Measurements from ENCODE around the gene RHBDF2. TPM values are rescaled to one million over a fixed set of nuclear protein-coding genes. Genes with fewer than 3 reads are reported as not detected.
"Not testable (repeated sequence)": the region's sequence is repeated elsewhere in the genome, so short reads cannot be mapped to it uniquely, and the experiment has no call there.

Gene RHBDF2
- total RNA-seq, 1 donor from 2014 or later: 21.4 TPM

DNA sequence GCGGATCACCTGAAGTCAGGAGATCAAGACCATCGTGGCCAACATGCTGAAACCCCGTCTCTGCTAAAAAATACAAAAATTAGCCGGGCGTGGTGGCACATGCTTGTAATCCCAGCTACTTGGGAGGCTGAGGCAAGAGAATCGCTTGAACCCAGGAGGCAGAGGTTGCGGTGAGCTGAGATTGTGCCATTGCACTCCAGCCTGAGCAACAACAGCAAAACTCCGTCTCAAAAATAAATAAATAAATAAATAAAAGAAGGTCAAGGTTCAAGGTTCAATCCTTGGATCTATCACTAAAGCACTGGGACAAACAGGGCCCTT, 24.2 kb upstream of the RHBDF2 start:
- DNase-seq (ENCODE audit: low spot score): not testable (repeated sequence)

DNA sequence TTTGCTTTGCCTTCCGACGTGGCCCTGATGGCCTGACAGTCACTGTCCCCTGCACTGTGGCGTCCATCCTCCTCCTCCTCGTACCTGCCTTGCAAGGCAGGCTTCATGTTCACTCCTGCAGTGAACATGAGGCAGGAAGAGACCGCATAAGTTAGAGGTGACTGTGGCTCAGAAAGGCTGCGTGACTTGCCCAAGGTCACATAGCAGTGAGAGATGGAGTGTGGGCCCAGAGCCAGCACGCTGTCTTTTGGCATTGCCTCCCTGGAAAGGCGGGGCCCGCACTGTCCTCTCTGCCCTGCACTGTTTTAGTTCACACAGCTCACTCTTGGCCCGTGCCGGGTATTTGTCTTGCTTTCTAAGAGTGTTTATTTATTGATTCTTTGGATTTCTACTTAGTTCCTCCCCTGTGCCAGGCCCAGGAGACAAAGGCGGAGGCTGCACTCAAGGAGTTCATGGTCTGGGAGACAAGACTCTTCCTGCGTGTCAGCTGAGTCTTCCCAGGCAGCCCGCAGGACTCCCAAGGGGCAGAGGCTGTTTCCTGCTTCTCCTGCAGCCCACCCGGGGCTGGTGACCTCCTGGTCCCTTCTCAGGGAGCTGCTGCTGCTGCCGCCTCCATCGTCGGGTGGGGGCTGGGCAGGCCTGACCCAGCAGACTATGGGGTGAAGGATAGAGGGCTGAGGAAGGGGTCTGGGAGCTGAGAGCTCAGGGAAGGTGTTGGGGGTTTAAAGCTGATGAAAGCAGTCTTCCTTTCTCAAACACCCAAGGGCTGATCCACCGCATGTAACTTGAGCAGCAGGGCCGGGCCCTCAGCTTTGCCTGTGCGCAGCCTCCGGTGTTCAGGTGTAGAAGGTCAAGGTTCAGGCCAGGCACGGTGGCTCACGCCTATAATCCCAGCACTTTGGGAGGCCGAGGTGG, 23.6 kb upstream of the RHBDF2 start:
- no peak for DNase-seq (ENCODE audit: low spot score)

DNA sequence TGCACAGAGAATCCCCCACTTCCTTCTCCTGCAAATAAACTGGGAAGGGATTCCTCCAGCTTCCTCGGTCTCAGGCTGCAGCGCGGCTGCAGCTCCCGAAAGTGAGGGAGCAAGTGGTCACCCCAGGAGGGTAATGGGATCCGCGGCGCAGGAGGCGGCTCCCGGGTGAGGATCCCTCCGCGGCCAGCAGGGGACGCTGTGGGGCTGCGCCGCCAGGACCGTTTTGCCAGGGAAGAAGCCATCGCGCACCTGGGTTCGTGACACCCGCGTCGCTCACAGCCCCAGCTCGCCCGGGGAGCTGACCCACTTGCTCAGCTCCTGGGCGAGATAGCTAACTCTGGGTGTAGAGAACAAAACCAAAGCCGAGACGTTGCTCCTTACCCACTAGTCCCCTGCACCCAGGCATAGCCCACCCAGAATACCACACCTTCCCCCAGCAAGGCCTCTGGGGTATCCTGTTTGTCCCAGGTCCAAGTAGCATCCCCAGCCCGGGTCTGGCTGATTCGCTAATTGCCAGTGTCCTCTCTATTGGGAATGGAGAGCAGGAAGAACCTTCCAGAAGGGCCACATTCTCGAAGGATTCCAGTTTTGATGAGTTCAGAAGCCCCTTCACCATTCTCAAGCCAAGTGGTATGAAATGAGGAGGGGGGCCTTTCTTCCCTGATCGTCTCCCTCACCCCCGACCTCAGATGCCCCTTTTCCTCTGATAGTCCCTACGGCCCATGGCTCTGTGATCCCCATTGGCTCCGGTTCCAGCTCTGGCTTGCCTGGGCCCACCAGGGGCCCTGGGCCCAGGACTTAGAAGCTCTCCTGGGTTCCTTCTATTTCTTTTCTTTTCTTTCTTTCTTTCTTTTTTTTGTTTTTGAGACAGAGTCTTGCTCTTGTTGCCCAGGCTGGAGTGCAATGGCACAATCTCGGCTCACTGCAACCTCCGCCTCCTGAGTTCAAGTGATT, 22.1 kb upstream of the RHBDF2 start:
- DNase-seq (ENCODE audit: low spot score): no peak

DNA sequence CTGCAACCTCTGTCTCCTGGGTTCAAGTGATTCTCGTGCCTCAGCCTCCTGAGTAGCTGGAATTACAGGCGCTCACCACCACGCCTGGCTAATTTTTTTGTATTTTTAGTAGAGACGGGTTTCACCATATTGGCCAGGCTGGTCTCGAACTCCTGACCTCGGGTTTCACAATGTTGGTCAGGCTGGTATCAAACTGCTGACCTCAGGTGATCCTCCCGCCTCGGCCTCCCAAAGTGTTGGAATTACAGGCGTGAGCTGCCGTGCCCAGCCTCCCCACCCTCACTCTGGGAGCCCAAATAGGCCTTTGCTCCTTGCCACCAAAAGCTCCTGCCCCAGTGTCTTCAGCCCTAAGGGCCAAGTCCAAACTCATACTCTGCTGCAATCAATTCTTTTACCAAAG, 20.5 kb upstream of the RHBDF2 start:
- not testable (repeated sequence) for DNase-seq (ENCODE audit: low spot score)

DNA sequence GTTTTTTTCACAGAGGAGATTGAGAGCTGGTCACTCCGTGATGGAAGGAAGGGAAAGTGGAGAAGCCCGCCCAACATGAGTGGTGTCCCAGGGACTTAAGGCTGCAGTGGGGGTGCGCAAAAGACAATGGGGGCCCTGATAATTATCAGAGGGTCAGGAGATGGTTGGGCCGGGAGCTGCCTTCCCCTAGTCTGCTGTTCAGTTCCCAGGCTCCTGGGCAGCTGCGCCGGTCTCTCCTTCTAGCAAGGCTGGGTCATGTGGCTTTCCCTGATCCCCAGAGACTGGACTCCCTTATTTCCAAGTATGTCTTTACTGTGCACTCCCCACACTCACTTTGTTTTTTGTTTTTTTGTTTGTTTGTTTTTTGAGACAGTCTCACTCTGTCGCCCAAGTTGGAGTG, 20.0 kb upstream of the RHBDF2 start:
- DNase-seq (ENCODE audit: low spot score): no peak

DNA sequence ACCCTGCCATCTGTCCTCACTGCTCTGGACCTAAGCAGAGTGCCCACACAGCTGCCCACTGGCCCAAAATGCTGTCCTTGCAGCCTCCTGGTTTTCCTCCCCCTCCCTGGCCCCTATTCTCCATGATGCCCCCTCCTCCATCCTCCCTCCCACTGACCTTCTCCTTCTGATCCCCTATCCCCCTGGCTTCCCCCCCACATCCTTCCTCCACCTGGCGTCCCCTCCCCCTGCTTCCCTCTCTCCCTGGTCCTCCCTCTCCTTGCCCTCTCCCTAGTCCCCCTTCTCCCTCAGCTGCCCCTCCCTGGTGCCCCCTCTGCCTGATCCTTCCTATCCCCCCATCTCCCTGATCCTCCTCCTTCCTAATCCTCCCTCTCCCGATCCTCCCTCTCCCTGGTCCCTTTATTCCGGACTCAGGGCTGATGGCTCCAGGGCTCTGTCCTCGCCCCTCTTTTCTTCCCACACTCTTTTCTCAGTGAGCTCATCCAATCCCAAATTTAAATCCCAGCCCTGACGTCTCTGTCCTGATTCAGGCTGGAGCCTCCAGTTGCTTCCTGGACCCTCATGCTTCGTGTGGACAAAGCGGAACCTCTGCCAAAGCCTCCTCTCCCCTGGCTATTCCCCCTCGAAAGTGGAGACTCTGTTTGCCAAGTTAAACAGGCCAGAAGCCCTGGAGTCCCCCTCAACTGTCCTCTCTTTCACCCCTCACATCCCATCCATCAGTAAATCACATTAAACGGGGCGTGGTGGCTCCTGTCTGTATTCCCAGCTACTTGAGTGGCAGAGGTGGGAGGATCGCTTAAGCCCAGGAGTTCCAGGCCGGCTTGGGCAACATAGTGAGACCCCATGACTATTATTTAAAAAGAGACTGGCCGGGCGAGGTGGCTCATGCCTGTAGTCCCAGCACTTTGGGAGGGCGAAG, 18.1 kb upstream of the RHBDF2 start:
- no peak for DNase-seq (ENCODE audit: low spot score)

DNA sequence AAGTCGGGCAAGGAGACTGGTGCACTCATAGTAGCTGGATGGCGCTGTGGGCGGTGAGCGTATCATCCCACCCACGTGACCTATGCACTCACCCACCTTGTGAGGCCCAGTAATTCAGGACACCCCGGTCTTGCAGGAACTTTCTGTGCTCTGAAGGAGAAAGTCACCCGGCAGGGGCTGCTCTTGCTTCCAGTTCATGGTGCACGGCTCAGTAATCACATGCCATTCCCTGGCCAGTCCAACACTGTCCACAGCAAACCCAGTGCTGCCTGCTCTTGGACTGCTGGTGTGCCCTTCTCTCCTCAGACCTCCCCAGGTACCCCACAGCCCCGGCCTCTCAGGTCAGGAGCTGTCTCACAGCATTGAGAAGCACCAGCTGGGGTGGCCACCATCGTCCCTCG, 16.4 kb upstream of the RHBDF2 start:
- DNase-seq (ENCODE audit: low spot score): no peak

DNA sequence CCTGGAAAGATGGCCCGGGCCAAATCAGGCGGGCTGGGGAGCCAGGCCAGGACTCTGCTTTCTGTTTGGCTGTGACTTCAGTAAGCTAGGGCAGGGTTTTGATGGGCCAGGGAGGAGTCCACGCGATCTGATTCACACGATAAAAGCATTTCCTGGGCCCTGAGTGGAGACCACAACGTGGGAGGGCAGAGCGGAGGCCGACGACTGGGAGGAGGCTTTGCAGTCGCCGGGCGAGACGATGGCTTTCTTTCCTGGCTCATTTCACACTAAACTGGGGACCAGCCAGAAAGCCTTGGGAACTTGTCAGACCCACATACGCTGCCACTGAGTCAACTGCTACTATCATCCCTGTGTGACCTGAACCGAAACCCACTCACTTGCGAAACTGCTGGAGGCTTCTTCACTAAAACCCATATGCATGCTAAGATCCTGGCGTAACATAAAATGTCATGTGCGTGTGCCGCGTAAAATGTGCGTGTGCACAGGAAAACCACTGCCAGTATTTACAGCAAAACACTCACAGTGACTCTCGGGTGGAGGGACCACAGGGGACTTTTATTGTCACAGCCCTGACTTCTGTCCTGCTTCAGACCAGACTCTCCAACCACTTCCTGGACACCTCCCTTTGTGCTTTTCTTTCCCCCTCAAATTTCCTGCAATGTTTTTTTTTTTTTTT, 14.2 kb upstream of the RHBDF2 start:
- no peak for DNase-seq (ENCODE audit: low spot score)

DNA sequence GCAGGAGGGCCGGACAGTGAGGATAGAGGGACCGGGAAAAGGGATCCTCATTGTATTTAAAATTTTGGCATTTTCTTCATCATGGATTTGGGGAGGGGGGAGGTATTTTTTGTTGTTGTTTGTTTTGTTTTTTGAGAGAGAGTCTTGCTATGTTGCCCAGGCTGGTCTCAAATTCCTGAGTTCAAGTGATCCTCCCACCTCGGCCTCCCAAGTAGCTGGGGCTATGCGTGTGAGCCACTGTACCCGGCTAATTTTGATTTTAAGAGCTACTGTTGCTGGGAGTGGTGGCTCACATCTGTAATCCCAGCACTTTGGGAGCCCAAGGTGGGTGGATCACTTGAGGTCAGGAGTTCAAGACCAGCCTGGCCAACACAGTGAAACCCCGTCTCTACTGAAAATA, 13.1 kb upstream of the RHBDF2 start:
- not testable (repeated sequence) for DNase-seq (ENCODE audit: low spot score)

DNA sequence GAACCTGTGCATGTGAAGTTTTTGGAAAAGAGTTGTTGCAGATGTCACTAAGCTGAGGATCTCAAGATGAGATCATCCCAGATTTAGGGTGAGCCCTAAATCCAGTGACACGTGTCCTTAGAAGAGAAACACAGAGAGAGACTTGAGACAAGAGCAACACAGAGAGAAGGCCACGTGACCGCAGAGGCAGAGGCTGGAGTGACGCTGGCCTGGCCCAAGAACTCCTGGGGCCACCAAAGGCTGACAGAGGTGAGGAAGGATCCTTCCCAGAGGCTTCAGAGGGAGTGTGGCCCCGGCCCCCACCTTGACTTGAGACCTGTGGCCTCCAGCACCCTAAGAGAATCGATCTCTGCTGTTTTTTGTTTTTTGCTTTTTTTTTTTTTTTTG, 12.1 kb upstream of the RHBDF2 start:
- no peak for DNase-seq (ENCODE audit: low spot score)

DNA sequence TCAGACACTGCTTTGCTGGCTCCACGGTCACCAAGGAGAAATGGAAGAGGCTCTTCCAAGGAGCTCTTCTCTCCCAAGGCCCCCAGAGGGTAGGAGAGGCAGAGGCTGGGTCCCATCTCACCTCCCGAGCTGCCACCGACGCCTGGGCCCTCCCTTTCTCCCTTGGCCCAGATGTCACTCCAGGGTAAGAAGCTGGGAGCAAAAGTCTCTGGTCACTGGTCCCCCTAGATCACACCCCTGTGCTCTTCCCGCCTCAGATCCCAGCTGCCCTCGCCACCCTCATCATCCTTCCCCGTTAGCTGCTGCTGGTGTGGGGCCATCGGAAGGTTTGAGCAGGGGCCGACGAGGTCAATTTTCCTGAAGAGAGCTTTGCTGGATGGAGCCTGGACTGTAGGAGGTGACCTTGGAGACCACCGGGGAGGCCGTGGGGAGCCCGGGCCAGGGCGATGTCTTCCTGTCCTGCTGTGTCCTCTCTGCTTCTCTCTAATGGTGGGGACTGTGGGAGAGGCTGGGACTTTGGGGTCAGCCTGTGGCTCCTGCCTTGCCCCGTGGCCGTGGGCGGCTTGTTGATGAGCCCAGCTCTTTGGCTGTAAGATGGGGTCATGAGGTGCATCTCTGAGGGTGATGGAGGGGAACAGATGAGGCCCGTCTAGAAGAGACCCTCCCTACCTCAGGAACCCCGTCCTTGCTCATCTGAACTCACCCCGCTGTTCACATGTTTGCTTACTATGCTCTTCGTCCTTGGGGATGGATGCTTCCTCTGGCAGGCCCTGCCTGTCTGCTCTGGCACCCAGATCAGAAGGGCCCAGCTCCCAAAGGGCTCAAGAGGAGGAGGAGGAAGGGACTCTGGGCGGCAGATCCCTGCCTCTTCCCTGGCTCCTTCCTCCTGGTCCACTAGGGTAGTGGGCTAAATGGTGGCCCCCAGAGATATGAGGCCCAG, 11.4 kb upstream of the RHBDF2 start:
- no peak for DNase-seq (ENCODE audit: low spot score)

DNA sequence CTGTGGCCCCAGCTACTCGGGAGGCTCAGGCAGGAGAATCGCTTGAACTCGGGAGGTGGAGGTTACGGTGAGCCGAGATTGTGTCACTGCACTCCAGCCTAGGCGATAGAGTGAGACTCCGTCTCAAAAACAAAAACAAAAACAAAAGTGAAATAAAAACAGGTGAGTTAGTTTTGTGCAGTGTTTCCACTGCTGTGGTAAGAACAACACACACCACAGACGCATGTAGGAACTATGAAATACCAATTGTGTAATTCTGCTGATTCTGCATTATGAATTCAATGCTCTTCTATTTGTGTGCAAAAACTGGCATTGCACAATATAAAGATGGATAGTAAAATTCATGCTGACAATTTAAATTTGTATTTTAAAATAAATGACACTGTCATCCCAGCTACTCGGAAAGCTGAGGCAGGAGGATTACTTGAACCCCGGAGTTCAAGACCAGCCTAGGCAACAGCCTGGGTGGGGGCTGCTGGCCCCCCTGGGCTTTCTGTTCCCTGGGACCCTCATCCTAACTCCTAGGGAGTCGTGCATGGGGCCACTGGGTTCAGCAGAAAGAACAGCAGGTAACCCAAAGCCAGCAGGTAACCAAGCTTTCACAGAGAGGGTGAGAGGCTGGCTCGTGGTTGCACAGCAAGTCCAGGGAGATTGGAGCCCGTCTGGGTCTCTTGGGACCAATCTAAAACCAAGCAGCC, 10.6 kb upstream of the RHBDF2 start:
- DNase-seq (ENCODE audit: low spot score): no peak

DNA sequence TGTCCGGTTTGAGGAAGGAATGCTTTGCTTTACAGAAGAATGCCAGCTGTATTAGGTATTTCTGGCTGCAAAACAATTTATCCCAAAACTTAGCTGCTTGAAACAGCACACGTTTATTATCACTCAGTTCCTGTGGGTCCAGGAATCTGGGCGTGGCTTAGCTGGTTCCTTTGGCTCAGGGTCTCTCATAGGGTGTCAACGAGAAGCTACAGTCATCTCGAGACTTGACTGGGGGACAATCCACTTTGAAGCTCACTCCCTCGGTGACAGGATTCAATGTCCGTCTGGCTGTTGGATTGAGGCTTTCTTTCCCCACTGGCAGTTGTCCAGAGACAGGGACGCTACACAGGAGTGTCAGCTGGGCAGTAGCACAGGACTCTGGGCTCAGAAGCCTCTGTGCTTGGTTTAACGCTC, 9.6 kb upstream of the RHBDF2 start:
- no peak for DNase-seq (ENCODE audit: low spot score)

DNA sequence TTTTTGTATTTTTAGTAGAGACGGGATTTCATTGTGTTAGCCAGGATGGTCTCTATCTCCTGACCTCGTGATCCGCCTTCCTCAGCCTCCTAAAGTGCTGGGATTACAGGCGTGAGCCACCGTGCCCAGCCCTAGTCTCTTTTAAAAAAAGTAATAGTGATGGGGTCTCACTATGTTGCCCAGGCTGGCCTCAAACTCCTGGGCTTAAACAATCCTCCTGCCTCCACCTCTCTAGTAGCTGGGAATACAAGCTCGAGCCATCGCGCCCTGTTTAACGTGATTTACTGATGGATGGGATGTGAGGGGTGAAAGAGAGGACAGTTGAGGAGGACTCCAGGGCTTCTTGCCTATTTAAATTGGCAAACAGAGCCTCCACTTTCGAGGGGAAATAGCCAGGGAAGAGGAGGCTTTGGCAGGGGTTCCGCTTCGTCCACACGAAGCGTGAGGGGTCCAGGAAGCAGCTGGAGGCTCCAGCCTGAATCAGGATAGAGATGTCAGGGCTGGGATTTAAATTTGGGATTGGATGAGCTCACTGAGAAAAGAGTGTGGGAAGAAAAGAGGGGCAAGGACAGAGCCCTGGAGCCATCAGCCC, 7.3 kb upstream of the RHBDF2 start:
- DNase-seq (ENCODE audit: low spot score): not testable (repeated sequence)

DNA sequence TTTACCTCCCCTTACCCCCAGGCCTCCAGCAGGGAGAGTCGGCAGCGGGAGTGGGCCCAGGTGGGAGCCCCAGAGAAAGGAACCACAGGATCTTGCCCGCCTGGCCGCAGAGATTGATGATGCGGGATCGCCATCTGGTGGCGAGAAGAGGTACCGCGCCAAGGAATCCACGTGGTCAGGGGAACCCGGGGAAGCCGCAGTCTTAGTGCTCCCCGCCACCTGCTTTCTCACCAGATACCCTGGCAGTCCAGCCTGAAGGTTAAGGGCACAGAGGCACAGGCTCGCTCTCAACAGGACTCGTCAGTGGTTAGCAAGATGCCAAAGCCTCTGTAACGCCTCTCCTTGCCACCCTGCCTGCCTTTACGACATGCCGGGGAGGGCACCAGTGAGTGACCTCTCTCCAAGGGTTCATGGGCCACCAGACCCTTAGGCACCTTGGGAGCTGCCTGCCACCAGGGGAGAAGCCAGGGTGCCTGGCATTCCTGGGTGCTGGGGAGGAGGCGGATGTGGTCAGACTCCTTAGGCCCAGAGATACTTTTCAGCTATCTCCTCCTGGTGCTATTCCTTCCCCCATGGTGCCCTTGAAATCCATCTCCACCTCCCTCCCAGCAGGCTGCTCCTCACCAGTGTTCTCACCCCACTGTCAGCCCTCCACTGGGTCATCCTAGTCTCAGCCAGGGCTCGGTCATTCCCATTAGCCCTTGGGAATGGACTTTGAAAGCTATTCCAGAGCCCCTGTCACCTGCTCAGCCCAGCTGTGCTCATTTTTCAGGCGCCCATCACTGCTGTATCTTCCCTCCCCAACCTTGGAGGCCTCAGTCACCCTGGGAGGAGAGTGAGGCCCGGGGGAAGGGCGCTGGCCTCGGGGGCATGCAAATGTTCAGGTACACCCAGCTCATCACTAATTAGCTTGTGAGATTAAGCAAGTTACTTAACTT, 5.5 kb upstream of the RHBDF2 start:
- peak; percentile 73 for DNase-seq (ENCODE audit: low spot score)

DNA sequence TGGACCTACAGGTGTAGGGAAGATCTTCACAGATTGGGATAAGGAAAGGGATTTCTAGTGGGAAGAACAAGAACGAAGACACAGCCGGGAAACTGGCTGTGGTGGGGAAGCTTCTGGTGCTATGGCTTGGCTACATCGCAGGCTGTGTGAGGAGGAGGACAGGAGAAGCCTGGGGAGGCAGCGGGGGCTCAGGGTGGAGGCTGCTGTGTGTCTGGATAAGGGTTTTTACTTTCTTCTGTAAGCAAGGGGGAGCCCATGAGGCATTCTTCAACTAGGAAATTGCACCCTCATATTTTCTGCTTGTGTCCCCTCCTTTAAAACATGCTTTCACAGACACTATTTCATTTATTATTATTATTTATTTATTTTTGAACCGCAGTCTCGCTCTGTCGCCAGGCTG, 2.9 kb upstream of the RHBDF2 start:
- no peak for DNase-seq (ENCODE audit: low spot score)

DNA sequence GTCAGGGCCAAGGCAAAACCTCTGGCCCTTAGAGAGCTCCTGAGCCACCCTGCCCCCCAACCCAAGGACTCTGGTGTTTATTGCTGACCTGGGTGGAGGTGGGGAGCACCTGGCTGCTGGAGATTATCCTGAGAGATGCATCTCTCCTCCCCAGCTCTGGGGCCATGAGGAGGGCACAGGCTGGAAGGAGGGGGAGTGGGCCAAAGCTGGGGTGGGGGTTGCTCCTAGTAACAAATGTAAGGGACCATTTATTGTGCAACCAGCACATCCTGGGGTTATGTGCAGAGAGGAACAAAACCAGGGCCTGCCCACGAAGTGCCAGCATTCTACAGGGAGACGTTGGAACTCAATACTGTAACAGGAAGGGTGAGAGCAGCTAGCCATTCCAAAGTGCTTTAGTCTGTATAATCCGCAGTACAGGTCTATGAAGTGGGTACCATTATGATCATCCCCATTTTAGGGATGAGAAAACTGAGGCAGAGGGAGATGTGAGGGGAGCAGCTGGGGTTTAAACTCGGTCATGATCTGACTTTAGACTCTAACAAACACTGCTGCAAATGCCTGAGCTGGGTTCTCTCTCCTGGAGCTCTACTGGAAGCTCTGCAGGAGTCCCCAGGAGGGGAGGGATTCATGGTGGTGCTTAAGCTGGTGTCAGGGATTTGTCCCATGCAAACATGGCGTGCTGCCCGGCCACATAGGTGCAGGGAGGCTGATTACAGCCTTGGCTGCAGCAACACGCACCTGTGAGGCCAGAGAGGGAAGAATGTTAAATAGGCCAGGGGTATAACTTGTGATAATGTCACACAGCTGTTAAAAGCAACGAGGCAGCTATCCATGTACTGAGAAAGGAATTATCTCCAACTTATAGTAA, 1.4 kb upstream of the RHBDF2 start:
- no peak for DNase-seq (ENCODE audit: low spot score)
